ENCODE measurements around the gene FMN1. TPM values are rescaled to one million over a fixed set of nuclear protein-coding genes. Genes with fewer than 3 reads are reported as not detected.
A peak's percentile ranks its signal among the peaks of the same experiment; 100 is the strongest.

The FMN1 gene
- polyA plus RNA-seq, 2 of the 4 experiments (the other 2 are of a cell fraction), result 0.53 to 2.2 TPM

GRCh38 chr15:33093222-33093621, 101.3 kb downstream of the FMN1 start:
- CTCF ChIA-PET, result interaction anchor here (0.6 to 24.5 kb wide), 6 partner anchors 8 to 608 kb away, joined by 3 to 346 read pairs (median 4); no protein-coding TSS in a partner anchor
- no peak for TF ChIP-seq BHLHE40 (IDR thresholded peaks at IDR 0.05; ENCODE audit: low read depth, low read length)
- no peak for TF ChIP-seq RNF2 (IDR thresholded peaks at IDR 0.05; ENCODE audit: borderline replicate concordance, low read depth)
- no peak for TF ChIP-seq FOSL2 (IDR thresholded peaks at IDR 0.05)
- TF ChIP-seq FOSL2 (CRISPR knock-in tag; IDR thresholded peaks at IDR 0.05), result no peak
- FAIRE-seq, result peak; percentile 28
- H3K4me2 ChIP-seq, result no peak overlapping the region
- H3K9me3 ChIP-seq, result no peaks in the 10 kb centered on the region
- no peak for ATAC-seq
- no peak for DNase-seq (ENCODE audit: low read depth in 1 of 2, low spot score in 1 of 2)
- H3K27ac ChIP-seq, result no peak overlapping the region
- no peak overlapping the region for H3K4me3 ChIP-seq
- POLR2A ChIA-PET, result no interaction called here
- H3K4me1 ChIP-seq, result no peaks in the 10 kb centered on the region
- 51% methylated on average over 2 of the region's 2 CpGs for WGBS (ENCODE audit: missing lambda C conversion rate)

- WGBS (ENCODE audit: missing lambda C conversion rate), result 66% methylated on average over 15 of the region's 15 CpGs
- ATAC-seq, result no peak
- H3K27ac ChIP-seq, result no peak overlapping the region
- TF ChIP-seq CEBPB (IDR thresholded peaks at IDR 0.05) (no peak), CTCF (IDR thresholded peaks at IDR 0.05) (no peak), HES2 (IDR thresholded peaks at IDR 0.05) (no peak), KDM5A (IDR thresholded peaks at IDR 0.05) (no peak), EP300 (IDR thresholded peaks at IDR 0.05) (no peak), NPAS2 (CRISPR knock-in tag; IDR thresholded peaks at IDR 0.05; ENCODE audit: borderline replicate concordance) (no peak), GATA3 (IDR thresholded peaks at IDR 0.05; ENCODE audit: borderline replicate concordance) (no peak), SMC3 (IDR thresholded peaks at IDR 0.05) (no peak), BCL3 (IDR thresholded peaks at IDR 0.05) (no peak), FOSB (CRISPR knock-in tag; IDR thresholded peaks at IDR 0.05) (no peak), HDAC2 (IDR thresholded peaks at IDR 0.05) (no peak)
- POLR2A ChIA-PET, result no interaction called here
- no peak overlapping the region for H3K4me2 ChIP-seq
- CTCF ChIA-PET, result interaction anchor here (0.6 to 24.5 kb wide), 6 partner anchors 38 to 609 kb away, joined by 3 to 346 read pairs (median 4); no protein-coding TSS in a partner anchor
- no peaks in the 10 kb centered on the region for H3K9me3 ChIP-seq
- no peaks in the 10 kb centered on the region for H3K4me1 ChIP-seq
- DNase-seq (ENCODE audit: low read depth in 1 of 2, low spot score in 1 of 2), result no peak
- H3K4me3 ChIP-seq, result no peak overlapping the region
- FAIRE-seq, result peak; percentile 63
Measured at GRCh38 chr15:33091983-33092693, 102.4 kb downstream of the FMN1 start.

GRCh38 chr15:33089878-33090757, 104.4 kb downstream of the FMN1 start:
- FAIRE-seq, result no peak
- no peak for ATAC-seq
- no peaks in the 10 kb centered on the region for H3K4me1 ChIP-seq
- TF ChIP-seq CEBPB (IDR thresholded peaks at IDR 0.05), result 0 out of 4 replicates have a peak, but pooled peaks of 1 of the 2 experiments have one; percentile 15
- TF ChIP-seq RARB (CRISPR knock-in tag; IDR thresholded peaks at IDR 0.05), result no peak
- H3K4me3 ChIP-seq, result no peak overlapping the region
- H3K4me2 ChIP-seq, result no peak overlapping the region
- ChIA-PET CTCF (interaction anchor here (0.9 to 24.5 kb wide), 5 partner anchors 9 to 154 kb away, joined by 3 to 346 read pairs (median 3); no protein-coding TSS in a partner anchor), POLR2A (no interaction called here)
- WGBS (ENCODE audit: missing lambda C conversion rate), result 34% methylated on average over 5 of the region's 5 CpGs
- no peak overlapping the region for H3K27ac ChIP-seq
- DNase-seq (ENCODE audit: low read depth in 1 of 2, low spot score in 1 of 2), result no peak
- H3K9me3 ChIP-seq, result no peaks in the 10 kb centered on the region

Measured in A549 (cell line).